Measurements from ENCODE around the gene IL13.
"Not testable (repeated sequence)": the region's sequence is repeated elsewhere in the genome, so short reads cannot be mapped to it uniquely, and the experiment has no call there.

Gene IL13

DNA sequence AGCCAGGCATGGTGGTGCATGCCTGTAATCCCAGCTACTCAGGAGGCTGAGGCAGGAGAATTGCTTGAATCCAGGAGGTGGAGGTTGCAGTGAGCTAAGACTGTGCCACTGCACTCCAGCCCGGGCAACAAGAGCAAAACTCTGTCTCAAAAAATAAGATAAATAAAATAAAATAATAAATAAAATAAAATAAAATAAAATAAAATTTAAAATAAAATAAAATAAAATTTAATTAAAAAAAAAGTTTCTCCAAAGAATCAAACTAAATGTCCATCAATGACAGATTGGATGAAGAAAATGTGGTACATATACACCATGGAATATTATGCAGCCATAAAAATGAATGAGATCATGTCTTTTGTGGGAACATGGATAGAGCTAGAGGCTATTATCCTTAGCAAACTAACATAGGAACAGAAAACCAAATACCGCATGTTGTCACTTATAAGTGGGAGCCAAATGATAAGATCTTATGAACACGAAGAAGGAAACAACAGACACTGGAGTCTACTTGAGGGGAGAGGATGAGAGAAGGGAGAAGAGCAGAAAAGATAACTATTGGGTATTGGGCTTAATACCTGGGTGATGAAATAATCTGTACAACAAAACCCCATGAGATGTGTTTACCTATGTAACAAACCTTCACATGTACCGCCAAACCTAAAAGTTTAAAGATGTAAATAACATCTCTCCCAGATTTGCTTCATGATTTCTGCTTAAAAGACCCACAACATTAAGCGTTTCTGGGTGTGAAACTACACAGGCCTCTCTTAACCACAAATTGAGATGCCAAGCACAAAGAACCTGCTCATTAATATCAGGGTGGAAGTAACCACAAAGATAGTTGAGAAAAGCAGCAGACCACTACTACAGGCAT is 34.0 kb downstream of the IL13 start:
- not testable (repeated sequence) for DNase-seq

DNA sequence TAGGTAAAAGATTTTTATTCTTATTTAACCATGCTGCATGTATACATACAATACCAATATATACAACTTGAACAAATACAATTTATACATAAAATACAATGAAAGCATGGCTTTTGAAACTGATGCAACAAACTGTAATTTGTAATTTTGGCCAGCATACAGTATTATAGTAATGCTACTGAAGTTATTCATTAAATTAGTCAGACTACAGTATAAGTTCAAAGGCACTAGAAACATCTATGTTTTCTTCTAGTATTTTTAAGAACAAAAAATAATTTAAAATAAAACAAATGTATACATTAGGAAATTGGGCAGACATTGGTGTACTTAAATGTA is 34.6 kb downstream of the IL13 start:
- peak; percentile 51 for DNase-seq

DNA sequence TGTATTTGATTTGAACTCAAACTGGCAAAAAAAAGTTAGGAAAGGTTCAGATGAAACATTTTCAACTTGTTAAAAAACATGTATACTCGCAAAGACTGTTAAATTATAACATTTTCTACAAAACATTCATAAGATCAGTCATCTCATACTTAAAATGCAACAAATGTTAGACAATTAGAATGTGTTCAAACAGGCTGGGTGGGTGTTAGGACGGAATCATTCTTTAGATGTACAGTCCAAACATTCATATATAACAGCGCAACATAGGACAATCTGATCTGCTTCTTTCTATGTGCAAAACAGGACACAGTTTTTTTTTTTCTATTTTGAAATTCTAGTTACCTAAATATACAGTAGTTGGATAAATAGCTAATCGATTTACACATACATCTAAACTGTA is 38.0 kb downstream of the IL13 start:
- no peak for DNase-seq

DNA sequence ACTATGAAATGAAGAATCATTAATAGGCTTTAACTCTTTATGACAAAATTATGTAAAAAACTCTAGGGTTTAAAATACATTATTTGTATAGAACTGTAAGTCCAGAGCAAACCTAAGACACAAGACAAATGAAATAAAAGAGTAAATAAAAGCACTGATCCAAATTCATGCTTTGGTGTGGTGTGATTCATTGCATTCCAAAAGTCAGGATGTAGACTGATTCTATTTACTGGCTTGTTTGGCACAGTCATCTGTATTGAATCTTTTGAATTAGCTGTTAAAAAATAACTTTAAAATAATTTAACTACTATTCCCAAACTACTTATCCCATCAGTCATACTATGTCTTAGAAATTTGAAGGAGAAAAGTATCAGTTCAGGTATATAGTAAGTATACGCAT is 46.9 kb downstream of the IL13 start:
- peak; percentile 50 for DNase-seq

DNA sequence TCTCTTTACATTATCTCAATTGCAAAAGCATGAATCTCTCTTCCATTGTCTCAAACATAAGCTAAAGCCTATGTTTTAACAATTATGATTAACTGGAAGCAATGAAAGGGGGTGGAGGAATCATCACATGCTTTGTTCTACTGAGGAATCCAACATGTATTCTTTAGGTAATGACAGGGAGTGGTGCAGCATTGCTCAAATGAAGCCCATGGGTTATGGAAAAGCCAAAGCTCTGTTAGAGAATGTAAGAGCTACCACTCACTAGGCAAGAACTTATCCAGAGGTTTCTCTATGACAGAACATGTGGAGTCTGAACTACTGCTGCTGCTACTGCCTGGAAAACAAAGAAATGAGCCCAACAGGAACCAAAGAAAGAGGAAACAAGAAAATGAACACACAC is 50.7 kb downstream of the IL13 start:
- no peak for DNase-seq

Data from fibroblast of skin of right quadriceps (primary cell).